ENCODE measurements around the gene TAP2. TPM values are rescaled to one million over a fixed set of nuclear protein-coding genes. Genes with fewer than 3 reads are reported as not detected.

Gene TAP2
- total RNA-seq, 1 donor: 30.7 TPM

- DNase-seq (ENCODE audit: low read depth in 2 of 3, low spot score in 2 of 3): peak; percentile 70 to 80 (median 70)
Measured at GRCh38 chr6:32796848-32797776, 41.4 kb downstream of the TAP2 start.

- peak in 1 of 3 donors; percentile 58 for DNase-seq (ENCODE audit: low read depth in 2 of 3, low spot score in 2 of 3)
Measured at GRCh38 chr6:32794510-32794909, 44.0 kb downstream of the TAP2 start.

- no peak for DNase-seq (ENCODE audit: low read depth in 2 of 3, low spot score in 2 of 3)
Measured at GRCh38 chr6:32792901-32793435, 45.6 kb downstream of the TAP2 start.

DNA sequence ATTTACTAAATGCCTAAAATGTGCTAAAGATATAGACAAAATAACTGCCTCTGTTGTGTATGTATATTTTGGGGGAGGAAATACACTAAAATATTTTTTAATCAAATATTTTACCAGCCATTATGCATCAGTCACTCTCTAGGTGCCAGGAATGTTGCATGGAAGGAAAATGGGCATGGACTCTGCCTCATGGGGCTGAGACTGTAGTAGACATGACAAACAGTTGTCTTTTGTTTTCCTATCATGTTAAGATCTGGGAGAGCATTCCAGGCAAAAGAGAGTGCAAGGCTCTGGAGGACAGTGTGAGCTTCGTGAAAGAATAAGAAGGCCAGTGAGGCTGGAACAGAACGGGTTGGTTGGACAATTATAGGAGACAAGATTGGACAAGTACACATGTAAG, 48.2 kb downstream of the TAP2 start:
- DNase-seq (ENCODE audit: low read depth in 2 of 3, low spot score in 2 of 3): no peak

Other genes starting within 250 kb of the TAP2 start
- gene HLA-DRB1, start 248.9 kb downstream of the TAP2 start, total RNA-seq: 266 TPM
- gene HLA-DQA1, start 201.3 kb downstream of the TAP2 start, total RNA-seq: 1.6 TPM
- 2.7 TPM for gene HLA-DQB1, start 172.1 kb downstream of the TAP2 start, total RNA-seq
- 0.27 TPM for gene HLA-DQA2, start 97.3 kb downstream of the TAP2 start, total RNA-seq
- 3.2 TPM for gene HLA-DQB2, start 75.2 kb downstream of the TAP2 start, total RNA-seq
- gene HLA-DOB, start 21.7 kb downstream of the TAP2 start, total RNA-seq: 1.3 TPM
- gene PSMB8, start 5.3 kb upstream of the TAP2 start, total RNA-seq: 159 TPM
- gene TAP1, start 15.0 kb upstream of the TAP2 start, total RNA-seq: 88.1 TPM
- gene PSMB9, start 15.5 kb upstream of the TAP2 start, total RNA-seq: 114 TPM
- 71.6 TPM for gene HLA-DMB, start 102.3 kb upstream of the TAP2 start, total RNA-seq
- gene HLA-DMA, start 114.4 kb upstream of the TAP2 start, total RNA-seq: 156 TPM
- gene BRD2, start 129.9 kb upstream of the TAP2 start, total RNA-seq: 191 TPM
- 209 TPM for gene HLA-DOA, start 170.9 kb upstream of the TAP2 start, total RNA-seq
- 618 TPM for gene HLA-DPA1, start 234.9 kb upstream of the TAP2 start, total RNA-seq
- 396 TPM for gene HLA-DPB1, start 237.3 kb upstream of the TAP2 start, total RNA-seq

Data from hematopoietic multipotent progenitor cell (in vitro differentiated cells).